HG02571 (cell line): ENCODE data around the gene PACC1.
"Not testable (repeated sequence)": the region's sequence is repeated elsewhere in the genome, so short reads cannot be mapped to it uniquely, and the experiment has no call there.

Experiments
- ATAC-seq: cut with Tn5 transposase; IDR thresholded peaks from one replicate; pipeline ENCODE4 v1.9.1; 2021; ENCODE audit warnings: mild to moderate bottlenecking, moderate library complexity; ENCODE audit not compliant: unreplicated experiment

PACC1 gene

GRCh38 chr1:212344905-212345304, 69.8 kb downstream of the PACC1 start:
- ATAC-seq, result no peak

GRCh38 chr1:212341090-212341489, 73.6 kb downstream of the PACC1 start:
- ATAC-seq, result no peak

DNA sequence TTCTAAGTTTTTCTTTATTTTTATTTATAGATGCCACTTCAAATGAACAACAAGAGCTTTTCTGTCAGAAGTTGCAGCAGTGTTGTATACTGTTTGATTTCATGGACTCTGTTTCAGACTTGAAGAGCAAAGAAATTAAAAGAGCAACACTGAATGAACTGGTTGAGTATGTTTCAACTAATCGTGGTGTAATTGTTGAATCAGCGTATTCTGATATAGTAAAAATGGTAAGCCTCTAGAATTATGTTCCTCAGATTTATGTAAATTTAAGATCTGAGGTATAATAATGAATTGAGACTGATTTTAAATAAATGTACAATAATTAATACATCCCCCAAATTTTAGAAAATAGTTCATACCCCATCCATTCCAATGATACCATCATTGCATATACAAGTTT, 85.6 kb downstream of the PACC1 start:
- no peak for ATAC-seq

- no peak for ATAC-seq
Observed at GRCh38 chr1:212328248-212328647, 86.4 kb downstream of the PACC1 start.

GRCh38 chr1:212326541-212326940, 88.1 kb downstream of the PACC1 start:
- no peak for ATAC-seq

DNA sequence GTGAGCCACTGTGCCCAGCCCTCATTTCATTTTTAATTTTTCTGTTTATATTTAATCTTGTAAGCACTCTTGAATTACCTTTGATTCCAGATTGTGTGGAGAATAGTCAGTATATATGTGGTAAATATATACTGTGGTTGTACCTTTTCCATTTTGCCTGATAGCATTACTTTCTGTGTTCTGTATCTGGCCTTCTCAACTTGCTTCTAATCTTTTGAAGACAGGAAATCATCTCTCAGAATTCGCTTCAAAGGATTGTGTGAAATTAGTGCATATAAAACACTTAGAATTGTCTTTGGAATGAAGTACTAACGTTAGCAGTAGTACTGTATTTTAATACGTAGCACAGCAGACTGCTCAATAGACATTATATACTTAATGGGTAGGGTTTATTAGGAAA, 91.6 kb downstream of the PACC1 start:
- no peak for ATAC-seq

- not testable (repeated sequence) for ATAC-seq
Observed at GRCh38 chr1:212321031-212321430, 93.7 kb downstream of the PACC1 start.

DNA sequence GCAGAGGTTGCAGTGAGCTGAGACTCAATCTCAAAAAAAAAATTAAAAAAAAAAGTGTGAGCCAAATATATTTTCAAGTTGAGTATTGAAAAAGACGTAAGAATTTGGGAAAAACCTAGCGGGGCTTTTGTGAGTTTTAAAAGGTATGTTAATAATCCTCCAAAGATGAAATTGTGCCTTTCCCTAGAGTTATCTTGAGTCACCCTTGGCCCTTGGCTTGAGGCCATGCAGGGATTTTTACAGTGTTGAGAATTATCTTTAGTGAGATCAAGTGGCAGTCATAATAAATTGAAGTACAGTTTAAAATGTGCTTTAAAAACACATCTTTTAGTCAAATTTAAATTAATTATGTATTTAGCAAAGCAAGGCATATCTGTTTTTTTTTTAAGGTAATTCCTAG, 96.8 kb downstream of the PACC1 start:
- ATAC-seq, result no peak

- ATAC-seq, result no peak
Observed at GRCh38 chr1:212315907-212316306, 98.8 kb downstream of the PACC1 start.

- ATAC-seq, result no peak
Observed at GRCh38 chr1:212315184-212315583, 99.5 kb downstream of the PACC1 start.
